Gastrocnemius medialis (tissue), 4 donors: Measurements from ENCODE around the gene SLC17A5.

ENCODE experiments used
- POLR2A ChIP-seq, 2 donors: fragments of 450-650 bp; IDR thresholded peaks; one replicate each; pipeline ENCODE4 v1.6.1; 2017; ENCODE audit warnings: antibody characterized with exemption in 2 of 2, mild to moderate bottlenecking in 2 of 2, moderate library complexity in 2 of 2
- TF ChIP-seq, protein P1 (sequence below), 5 experiments: fragments of 450-650 bp in 3 of 5; fragments of 200-600 bp in 2 of 5; sonication (generic) in 2 of 5; IDR thresholded peaks in 4 of 5; conservative IDR thresholded peaks in 1 of 5; 1 replicate in 4 of 5; 2 replicates in 1 of 5; pipeline ENCODE4 v1.5.1; 2016 to 2019; ENCODE audit warnings: antibody characterized with exemption in 5 of 5, mild to moderate bottlenecking in 3 of 5, moderate library complexity in 3 of 5

DNA sequence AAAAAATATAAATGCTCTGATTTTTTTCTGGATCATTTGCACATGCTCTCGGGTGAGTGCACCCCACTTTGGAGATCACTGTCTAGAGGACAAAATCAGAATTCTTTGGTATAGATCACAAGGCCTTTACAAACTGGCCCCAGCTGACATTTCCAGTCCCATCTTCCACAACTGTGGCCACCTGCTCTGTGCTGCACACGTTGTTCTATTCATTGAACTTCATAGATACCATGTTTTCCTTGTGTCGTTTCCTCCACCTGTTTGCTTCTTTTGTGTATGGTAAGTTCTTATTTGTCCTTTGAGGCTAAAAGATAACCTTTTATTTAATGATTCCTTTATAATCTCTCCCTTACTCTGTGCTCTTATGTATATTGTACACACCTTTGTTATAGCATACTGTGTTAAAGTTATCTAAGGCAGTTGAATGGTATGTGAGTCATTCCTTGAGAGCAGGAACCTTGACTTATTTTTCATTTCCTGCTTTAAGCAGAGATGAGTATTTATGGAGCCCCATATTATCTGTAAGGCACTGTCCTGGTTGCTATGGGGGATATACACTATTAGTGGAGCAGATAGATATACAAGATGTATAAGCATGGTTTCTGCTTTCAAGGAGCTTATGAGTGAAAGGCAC is 12.0 kb upstream of the SLC17A5 start:
- TF ChIP-seq, protein P1, sequence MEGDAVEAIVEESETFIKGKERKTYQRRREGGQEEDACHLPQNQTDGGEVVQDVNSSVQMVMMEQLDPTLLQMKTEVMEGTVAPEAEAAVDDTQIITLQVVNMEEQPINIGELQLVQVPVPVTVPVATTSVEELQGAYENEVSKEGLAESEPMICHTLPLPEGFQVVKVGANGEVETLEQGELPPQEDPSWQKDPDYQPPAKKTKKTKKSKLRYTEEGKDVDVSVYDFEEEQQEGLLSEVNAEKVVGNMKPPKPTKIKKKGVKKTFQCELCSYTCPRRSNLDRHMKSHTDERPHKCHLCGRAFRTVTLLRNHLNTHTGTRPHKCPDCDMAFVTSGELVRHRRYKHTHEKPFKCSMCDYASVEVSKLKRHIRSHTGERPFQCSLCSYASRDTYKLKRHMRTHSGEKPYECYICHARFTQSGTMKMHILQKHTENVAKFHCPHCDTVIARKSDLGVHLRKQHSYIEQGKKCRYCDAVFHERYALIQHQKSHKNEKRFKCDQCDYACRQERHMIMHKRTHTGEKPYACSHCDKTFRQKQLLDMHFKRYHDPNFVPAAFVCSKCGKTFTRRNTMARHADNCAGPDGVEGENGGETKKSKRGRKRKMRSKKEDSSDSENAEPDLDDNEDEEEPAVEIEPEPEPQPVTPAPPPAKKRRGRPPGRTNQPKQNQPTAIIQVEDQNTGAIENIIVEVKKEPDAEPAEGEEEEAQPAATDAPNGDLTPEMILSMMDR (IDR thresholded peaks at IDR 0.05 in 4 of 5, conservative IDR thresholded peaks at IDR 0.05 in 1 of 5), result no peak
- no peak for TF ChIP-seq POLR2A (IDR thresholded peaks at IDR 0.05)
